ENCODE measurements around the gene C12orf50. TPM values are rescaled to one million over a fixed set of nuclear protein-coding genes. Genes with fewer than 3 reads are reported as not detected.
"Not testable (repeated sequence)": the region's sequence is repeated elsewhere in the genome, so short reads cannot be mapped to it uniquely, and the experiment has no call there.

C12orf50 gene
- total and polyA plus RNA-seq, 10 donors, result 0.17 to 0.27 (median 0.19) TPM; not detected in 7

GRCh38 chr12:88035271-88035906 is 6.2 kb upstream of the C12orf50 start:
- TF ChIP-seq POLR2AphosphoS5 (IDR thresholded peaks at IDR 0.05), result peak; percentile 96 to 98 (median 97)
- TF ChIP-seq CTCF (IDR thresholded peaks at IDR 0.05 in 8 of 11, conservative IDR thresholded peaks at IDR 0.05 in 3 of 11), result no peak
- peak in 1 of 3 donors; percentile 70 for TF ChIP-seq POLR2A (IDR thresholded peaks at IDR 0.05)
- Histone ChIP-seq H3K4me1 (peaks cover 16 to 44% (median 27%) of the 10 kb centered on the region in 6 donors), H3K4me3 (peak overlapping the region; percentile 61 to 89 (median 74)), H3K27me3 (replicated peaks in 1 of 7) (no peaks in the 10 kb centered on the region), H3K9me3 (no peaks in the 10 kb centered on the region), H3K27ac (peak overlapping the region; percentile 65 to 88 (median 81)), H3K36me3 (no peaks in the 10 kb centered on the region)
- WGBS, 5 donors, result 0 to 1% (median 0%) methylated on average over 26 to 54 of the region's 54 CpGs
- intact Hi-C loops (cut with DNase I; ENCODE audit: low total_unique reads), result no loop called here
- peak; percentile 98 for DNase-seq

- intact Hi-C loops (cut with DNase I; ENCODE audit: low total_unique reads); H3K27ac ChIP-seq; H3K4me3 ChIP-seq; H3K36me3 ChIP-seq; DNase-seq; H3K9me3 ChIP-seq; H3K27me3 ChIP-seq (replicated peaks in 1 of 7): not testable (repeated sequence)
- H3K4me1 ChIP-seq, result peaks cover 3 to 17% (median 10%) of the 10 kb centered on the region in 6 donors
- 75 to 90% (median 83%) methylated on average over 3 of the region's 3 CpGs for WGBS, 5 donors
Observed at GRCh38 chr12:88031161-88031560, 2.0 kb upstream of the C12orf50 start.

- 72 to 94% (median 85%) methylated on average over 1 of the region's 1 CpG for WGBS, 5 donors
- Histone ChIP-seq H3K9me3 (no peaks in the 10 kb centered on the region), H3K36me3 (no peaks in the 10 kb centered on the region), H3K27me3 (replicated peaks in 1 of 7) (no peaks in the 10 kb centered on the region), H3K27ac (no peak overlapping the region), H3K4me3 (no peak overlapping the region), H3K4me1 (no peaks in the 10 kb centered on the region)
- TF ChIP-seq POLR2A (IDR thresholded peaks at IDR 0.05) (no peak), POLR2AphosphoS5 (IDR thresholded peaks at IDR 0.05) (no peak), CTCF (IDR thresholded peaks at IDR 0.05 in 8 of 11, conservative IDR thresholded peaks at IDR 0.05 in 3 of 11) (no peak)
- intact Hi-C loops (cut with DNase I; ENCODE audit: low total_unique reads), result no loop called here
- DNase-seq, result no peak
Observed at GRCh38 chr12:88026196-88026595, 3.0 kb downstream of the C12orf50 start.

GRCh38 chr12:88017964-88018363 is 11.2 kb downstream of the C12orf50 start:
- Histone ChIP-seq H3K36me3 (no peaks in the 10 kb centered on the region), H3K27me3 (replicated peaks in 1 of 7) (peaks cover 0 to 4% (median 0%) of the 10 kb centered on the region in 7 donors), H3K9me3 (peaks cover 0 to 27% (median 15%) of the 10 kb centered on the region in 8 donors), H3K4me1 (no peaks in the 10 kb centered on the region), H3K27ac (no peak overlapping the region), H3K4me3 (no peak overlapping the region)
- DNase-seq, result no peak
- no peak for TF ChIP-seq POLR2AphosphoS5 (IDR thresholded peaks at IDR 0.05)
- TF ChIP-seq CTCF (IDR thresholded peaks at IDR 0.05 in 8 of 11, conservative IDR thresholded peaks at IDR 0.05 in 3 of 11), result no peak
- TF ChIP-seq POLR2A (IDR thresholded peaks at IDR 0.05), result no peak
- 59 to 83% (median 75%) methylated on average over 3 of the region's 3 CpGs for WGBS, 5 donors
- intact Hi-C loops (cut with DNase I; ENCODE audit: low total_unique reads), result no loop called here

Data from spleen (tissue), 11 donors.